GM12864 (cell line): ENCODE measurements around the gene NELFB.

Experiments used
- DNase-seq: peaks from one replicate; pipeline ENCODE4 v3.0.0-alpha.2; 2011; ENCODE audit warnings: low read depth
- H3K4me3 ChIP-seq: 2 replicates; pipeline ENCODE4 v1.5.1; 2011; ENCODE audit warnings: mild to moderate bottlenecking, low read depth, low read length, control low read depth
- CTCF ChIP-seq: IDR thresholded peaks from 2 replicates; pipeline ENCODE4 v1.5.1; 2011; ENCODE audit warnings: low read depth, mild to moderate bottlenecking, moderate library complexity, low read length, control low read depth, inconsistent platforms; ENCODE audit errors: missing control alignments

NELFB gene

DNA sequence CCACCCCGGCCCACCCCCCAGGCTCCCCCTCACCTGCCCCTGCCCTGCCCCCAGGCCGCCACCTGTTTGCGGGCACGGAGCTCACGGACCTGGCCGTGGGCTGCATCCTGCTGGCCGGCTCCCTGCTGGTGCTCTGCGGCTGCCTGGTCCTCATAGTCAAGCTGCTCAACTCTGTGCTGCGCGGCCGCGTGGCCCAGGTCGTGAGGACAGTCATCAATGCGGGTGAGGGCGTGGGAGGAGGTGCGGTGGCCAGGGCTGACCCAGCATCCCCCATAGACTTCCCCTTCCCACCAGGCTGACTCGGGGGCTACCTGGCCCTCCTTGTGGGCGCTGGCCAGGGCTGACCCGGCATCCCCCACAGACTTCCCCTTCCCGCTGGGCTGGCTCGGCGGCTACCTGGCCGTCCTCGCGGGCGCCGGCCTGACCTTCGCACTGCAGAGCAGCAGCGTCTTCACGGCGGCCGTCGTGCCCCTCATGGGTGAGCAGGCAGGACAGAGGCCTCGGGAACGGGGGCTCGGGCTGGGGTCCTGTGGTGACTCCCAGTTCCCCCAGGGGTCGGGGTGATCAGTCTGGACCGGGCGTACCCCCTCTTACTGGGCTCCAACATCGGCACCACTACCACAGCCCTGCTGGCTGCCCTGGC is 21.0 kb upstream of the NELFB start:
- H3K4me3 ChIP-seq: no peak overlapping the region
- TF ChIP-seq CTCF: no peak
- DNase-seq: no peak

- no peak overlapping the region for H3K4me3 ChIP-seq
- TF ChIP-seq CTCF: no peak
- no peak for DNase-seq
These were observed 20.2 kb upstream of the NELFB start for GRCh38 chr9:137234758-137235423.

DNA sequence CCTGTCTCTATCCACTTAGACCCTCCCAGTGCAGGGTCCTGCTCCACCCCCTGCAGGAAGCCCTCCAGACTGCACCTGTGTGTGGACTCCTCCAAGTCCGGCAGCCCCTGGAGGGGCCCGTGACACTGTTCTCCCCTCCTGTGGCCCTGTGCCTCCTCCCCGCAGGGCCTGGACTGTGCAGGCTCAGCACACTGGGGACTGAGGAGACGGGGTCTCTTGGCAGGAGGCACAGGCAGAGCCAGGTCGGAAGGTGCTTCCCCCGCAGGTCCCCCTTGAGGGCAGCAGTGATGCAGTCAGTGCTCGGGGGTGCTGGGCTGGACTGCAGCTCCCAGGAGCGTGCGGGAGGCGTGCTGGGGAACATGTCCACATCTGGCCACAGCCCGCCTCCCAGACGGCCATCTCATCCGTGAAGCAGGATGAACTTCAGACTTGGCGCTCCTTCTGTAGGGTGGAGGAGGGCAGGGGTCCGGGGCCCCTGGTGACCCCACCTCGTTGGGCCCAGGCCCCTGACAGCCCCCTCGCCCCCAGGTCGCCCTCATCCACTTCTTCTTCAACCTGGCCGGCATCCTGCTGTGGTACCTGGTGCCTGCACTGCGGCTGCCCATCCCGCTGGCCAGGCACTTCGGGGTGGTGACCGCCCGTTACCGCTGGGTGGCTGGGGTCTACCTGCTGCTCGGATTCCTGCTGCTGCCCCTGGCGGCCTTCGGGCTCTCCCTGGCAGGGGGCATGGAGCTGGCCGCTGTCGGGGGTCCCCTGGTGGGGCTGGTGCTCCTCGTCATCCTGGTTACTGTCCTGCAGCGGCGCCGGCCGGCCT is 19.5 kb upstream of the NELFB start:
- peak; percentile 19 for TF ChIP-seq CTCF
- DNase-seq: no peak

DNA sequence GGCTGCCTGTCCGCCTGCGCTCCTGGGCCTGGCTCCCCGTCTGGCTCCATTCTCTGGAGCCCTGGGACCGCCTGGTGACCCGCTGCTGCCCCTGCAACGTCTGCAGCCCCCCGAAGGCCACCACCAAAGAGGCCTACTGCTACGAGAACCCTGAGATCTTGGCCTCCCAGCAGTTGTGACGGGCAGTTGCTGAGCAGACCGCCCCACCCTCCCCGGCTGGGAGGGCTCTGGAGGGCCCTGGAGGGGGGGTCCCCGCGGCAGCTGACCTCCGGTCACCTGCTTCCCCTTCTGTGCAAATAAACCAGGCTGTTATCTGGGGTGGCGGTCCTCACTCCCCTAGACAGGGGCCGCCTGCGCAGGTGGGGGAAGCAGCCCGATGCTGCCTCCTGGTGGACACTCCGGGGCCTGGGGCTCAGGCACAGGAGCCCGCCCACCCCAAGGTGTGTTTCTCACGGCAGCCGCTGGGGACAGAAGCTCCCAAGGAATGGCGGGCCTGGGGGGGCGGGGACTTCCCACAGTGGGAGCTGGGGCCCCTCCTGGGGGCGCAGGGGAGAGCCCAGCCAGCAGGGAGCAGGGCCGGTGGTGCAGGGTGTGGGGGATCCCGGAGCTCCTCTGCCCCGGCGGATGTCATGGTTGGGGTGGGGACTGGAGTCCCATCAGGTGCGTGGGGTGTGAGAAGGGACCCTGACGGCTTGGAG is 18.7 kb upstream of the NELFB start:
- peak; percentile 50 for DNase-seq
- H3K4me3 ChIP-seq: 0 out of 2 replicates have a peak overlapping the region, but pooled peaks have one; percentile 20
- TF ChIP-seq CTCF: peak; percentile 94

More for the DNA sequence above, 19.5 kb upstream of the NELFB start:
- no peak overlapping the region for H3K4me3 ChIP-seq

DNA sequence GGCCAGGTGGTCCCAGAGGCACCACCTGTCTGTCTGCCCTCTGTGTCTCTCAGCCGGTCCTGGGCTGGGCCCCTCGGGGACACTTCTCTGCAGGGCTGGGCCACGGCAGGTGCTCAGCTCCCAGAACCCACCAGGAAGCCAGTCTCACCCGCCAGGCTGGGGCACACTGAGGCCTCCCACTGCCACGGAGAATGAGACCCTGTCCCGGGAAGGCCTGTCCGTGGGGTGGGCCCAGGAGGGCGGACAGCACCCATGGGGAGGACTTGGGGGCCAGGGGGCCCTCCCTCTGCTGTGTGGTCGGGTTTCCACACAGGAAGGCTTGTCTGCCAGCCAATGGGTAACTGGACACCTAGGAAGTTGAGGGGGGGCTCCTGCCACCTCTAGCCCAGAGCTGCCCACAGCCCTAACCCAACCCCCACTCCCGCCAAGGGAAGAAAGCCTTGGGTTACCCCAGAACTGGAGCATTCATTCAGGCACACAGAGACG is 18.1 kb upstream of the NELFB start:
- H3K4me3 ChIP-seq: 0 out of 2 replicates have a peak overlapping the region, but pooled peaks have one; percentile 20
- TF ChIP-seq CTCF: no peak
- no peak for DNase-seq
